MM.1S (cell line): ENCODE data around the gene SHC2.

Experiments used
- DNase-seq: peaks from one replicate; pipeline ENCODE4 v3.0.0-alpha.2; 2015
- H2AFZ ChIP-seq: fragments of 300-600 bp; sonication (generic); 2 replicates; pipeline ENCODE4 v1.6.0; 2016; ENCODE audit warnings: antibody characterized with exemption, low read length
- H3F3A ChIP-seq: fragments of 300-600 bp; sonication (generic); 2 replicates; pipeline ENCODE4 v1.6.1; 2016; ENCODE audit warnings: mild to moderate bottlenecking, antibody characterized with exemption, low read length, moderate library complexity, mixed read lengths; ENCODE audit not compliant: insufficient read depth
- H3K27ac ChIP-seq: fragments of 300-600 bp; sonication (generic); 2 replicates; pipeline ENCODE4 v1.5.1; 2016; ENCODE audit warnings: mild to moderate bottlenecking, low read length
- H3K27me3 ChIP-seq: fragments of 300-600 bp; sonication (generic); replicated peaks from 2 replicates; pipeline ENCODE4 v1.6.0; 2016; ENCODE audit warnings: low read length; ENCODE audit not compliant: insufficient read depth
- H3K36me3 ChIP-seq: fragments of 300-600 bp; sonication (generic); replicated peaks from 2 replicates; pipeline ENCODE4 v1.6.1; 2016; ENCODE audit warnings: mild to moderate bottlenecking, low read length, mixed read lengths; ENCODE audit not compliant: insufficient read depth
- H3K4me1 ChIP-seq: fragments of 300-600 bp; sonication (generic); 2 replicates; pipeline ENCODE4 v1.6.1; 2016; ENCODE audit warnings: low read length, mixed read lengths
- H3K4me2 ChIP-seq: fragments of 300-600 bp; sonication (generic); 2 replicates; pipeline ENCODE4 v1.6.0; 2016; ENCODE audit warnings: low read depth, low read length
- H3K4me3 ChIP-seq: fragments of 300-600 bp; sonication (generic); 2 replicates; pipeline ENCODE4 v1.5.1; 2016; ENCODE audit warnings: low read length, mixed read lengths
- H3K79me2 ChIP-seq: fragments of 300-600 bp; sonication (generic); 2 replicates; pipeline ENCODE4 v1.6.1; 2016; ENCODE audit warnings: mixed run types, low read length, mixed read lengths
- H3K9ac ChIP-seq: fragments of 300-600 bp; sonication (generic); 2 replicates; pipeline ENCODE4 v1.6.1; 2016; ENCODE audit warnings: low read length, mixed read lengths
- H3K9me2 ChIP-seq: fragments of 300-600 bp; sonication (generic); replicated peaks from 2 replicates; pipeline ENCODE4 v1.6.1; 2016; ENCODE audit warnings: mild to moderate bottlenecking, low read length, mixed read lengths; ENCODE audit not compliant: insufficient read depth
- H3K9me3 ChIP-seq: fragments of 300-600 bp; sonication (generic); replicated peaks from 2 replicates; pipeline ENCODE4 v1.6.1; 2016; ENCODE audit warnings: mild to moderate bottlenecking, low read length, mixed read lengths; ENCODE audit not compliant: insufficient read depth
- H4K20me1 ChIP-seq: fragments of 300-600 bp; sonication (generic); 2 replicates; pipeline ENCODE4 v1.6.1; 2016; ENCODE audit warnings: mild to moderate bottlenecking, low read length, moderate library complexity, mixed read lengths; ENCODE audit not compliant: insufficient read depth
- CTCF ChIP-seq: fragments of 300-600 bp; sonication (generic); IDR thresholded peaks from 2 replicates; pipeline ENCODE4 v1.5.1; 2016; ENCODE audit warnings: antibody characterized with exemption, low read length, mixed read lengths
- EZH2 ChIP-seq: fragments of 300-600 bp; sonication (generic); optimal IDR thresholded peaks from 2 replicates; pipeline ENCODE3; 2017; ENCODE audit warnings: low read depth, mild to moderate bottlenecking, antibody characterized with exemption, low read length, mixed read lengths
- EZH2phosphoT487 ChIP-seq: fragments of 300-600 bp; sonication (generic); IDR thresholded peaks from 2 replicates; pipeline ENCODE4 v1.6.1; 2018; ENCODE audit warnings: antibody characterized with exemption, low read length

The SHC2 gene

DNA sequence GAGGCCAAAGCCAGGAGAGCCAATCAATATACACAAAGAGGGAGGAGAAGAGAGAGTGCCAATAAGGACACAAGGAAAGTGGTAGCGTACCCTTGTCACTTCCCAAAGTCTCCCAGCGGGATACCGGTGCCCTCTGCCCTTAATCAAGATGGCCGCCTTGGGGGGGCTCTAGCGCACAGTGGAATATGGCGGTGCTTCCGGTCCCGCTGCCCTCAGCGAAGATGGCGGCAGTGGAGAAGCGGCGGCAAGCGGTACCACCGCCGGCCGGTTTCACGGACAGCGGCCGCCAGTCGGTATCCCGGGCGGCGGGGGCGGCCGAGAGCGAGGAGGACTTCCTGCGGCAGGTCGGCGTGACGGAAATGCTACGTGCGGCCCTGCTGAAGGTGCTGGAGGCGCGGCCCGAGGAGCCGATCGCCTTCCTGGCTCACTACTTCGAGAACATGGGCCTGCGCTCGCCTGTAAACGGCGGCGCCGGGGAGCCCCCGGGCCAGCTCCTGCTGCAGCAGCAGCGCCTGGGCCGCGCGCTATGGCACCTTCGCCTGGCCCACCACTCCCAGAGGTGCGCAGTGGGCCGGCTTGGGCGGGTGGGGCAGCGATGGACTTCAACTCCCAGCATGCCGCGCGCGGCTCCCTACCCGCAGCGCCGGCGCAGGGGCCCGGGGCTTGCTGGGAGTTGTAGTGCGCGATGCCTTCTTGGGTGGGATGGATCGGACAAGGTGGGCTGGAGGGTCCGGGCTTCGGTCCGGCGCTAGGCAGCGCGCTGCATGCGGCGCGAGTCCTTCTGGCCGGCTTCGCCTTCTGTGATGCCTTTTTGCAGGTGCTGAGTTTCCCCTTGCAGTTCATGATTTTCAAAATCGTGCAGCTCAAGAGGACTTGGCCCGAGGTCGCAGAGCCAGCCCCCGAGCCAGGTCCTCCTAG lies 46.7 kb upstream of the SHC2 start, which contains the start of gene TPGS1:
Gene TPGS1 (plus strand): TSS at position 212 of the 918 bp plus-strand sequence. CDS start 10 bp downstream, at position 222.
- Histone ChIP-seq H2AFZ (peak within 1 kb of the TSS; percentile 92), H3K79me2 (peaks cover 14% of the 10 kb centered on the region), H3K9me3 (no peaks in the 10 kb centered on the region), H3K27ac (peak within 1 kb of the TSS; percentile 89), H3K4me3 (peak within 1 kb of the TSS; percentile 95), H3K4me1 (peaks cover 14% of the 10 kb centered on the region; the same call in 1 of the 2 replicates), H3F3A (peaks cover 15% of the 10 kb centered on the region), H3K27me3 (peaks cover 21% of the 10 kb centered on the region), H3K9ac (peak within 1 kb of the TSS; percentile 95), H3K36me3 (no peaks in the 10 kb centered on the region), H3K9me2 (no peaks in the 10 kb centered on the region), H3K4me2 (peak within 1 kb of the TSS; percentile 94), H4K20me1 (no peaks in the 10 kb centered on the region)
- no peak for TF ChIP-seq EZH2
- no peak for TF ChIP-seq EZH2phosphoT487
- no peak for TF ChIP-seq CTCF
- DNase-seq = peak; percentile 88

DNA sequence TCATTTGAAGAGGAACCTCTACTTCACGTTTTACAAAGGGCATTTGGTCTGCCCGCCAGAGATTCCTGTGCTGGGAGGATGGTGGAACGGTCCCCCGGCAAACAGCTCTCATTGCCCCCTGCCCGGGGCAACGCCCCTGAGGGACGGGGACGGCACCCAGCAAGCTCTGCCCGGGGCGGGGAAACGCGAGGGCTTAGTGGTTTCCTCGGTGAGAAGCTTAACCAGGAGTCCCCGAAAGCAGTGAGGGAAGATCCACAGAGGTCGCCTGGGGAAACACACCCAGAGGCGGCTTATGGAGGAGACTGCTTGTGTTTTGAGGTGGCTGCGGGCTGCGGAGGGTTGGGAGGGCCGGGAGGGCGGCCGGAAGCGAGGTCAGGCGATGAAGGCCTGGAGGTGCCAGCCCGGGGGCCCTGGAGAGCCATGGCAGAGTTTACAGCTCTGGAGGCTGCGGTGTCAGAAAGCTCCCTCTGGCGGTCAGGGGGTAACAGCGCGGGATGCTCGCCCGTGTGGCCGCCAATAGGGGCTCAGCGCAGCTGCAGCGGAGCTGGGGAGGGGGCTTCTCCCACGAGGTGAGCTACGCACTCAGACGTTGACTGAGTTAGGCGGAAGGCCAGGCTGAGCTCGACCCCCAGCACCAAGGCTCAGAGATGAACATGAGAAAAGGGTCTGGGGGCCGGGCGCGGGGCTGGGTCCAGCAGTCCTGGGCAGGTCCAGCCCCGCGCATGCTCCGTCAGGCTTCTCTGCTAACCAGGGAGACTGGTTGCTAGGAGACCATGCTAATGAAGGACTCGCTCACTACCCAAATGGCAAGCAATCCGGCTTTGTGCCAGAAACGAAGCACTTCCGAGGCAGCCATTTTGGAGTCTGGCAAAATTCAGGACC lies 45.8 kb upstream of the SHC2 start:
- H3K27me3 ChIP-seq = peaks cover 29% of the 10 kb centered on the region

More for the DNA sequence above, 45.8 kb upstream of the SHC2 start:
- DNase-seq = peak; percentile 100
- no peaks in the 10 kb centered on the region for H4K20me1 ChIP-seq
- peak overlapping the region; percentile 95 for H3K9ac ChIP-seq
- peaks cover 14% of the 10 kb centered on the region for H3K79me2 ChIP-seq
- no peaks in the 10 kb centered on the region for H3K9me2 ChIP-seq
- peak overlapping the region; percentile 95 for H3K4me3 ChIP-seq
- peak; percentile 99 for TF ChIP-seq CTCF
- TF ChIP-seq EZH2 = no peak
- H3K4me1 ChIP-seq = peaks cover 14% of the 10 kb centered on the region; the same call in 1 of the 2 replicates
- H3K27ac ChIP-seq = peak overlapping the region; percentile 89
- no peaks in the 10 kb centered on the region for H3K36me3 ChIP-seq
- H3K9me3 ChIP-seq = no peaks in the 10 kb centered on the region
- peaks cover 14% of the 10 kb centered on the region for H3F3A ChIP-seq
- peak overlapping the region; percentile 92 for H2AFZ ChIP-seq
- peak overlapping the region; percentile 94 for H3K4me2 ChIP-seq
